Measurements from ENCODE around the gene VMP1. TPM values are rescaled to one million over a fixed set of nuclear protein-coding genes. Genes with fewer than 3 reads are reported as not detected.

VMP1 gene
- total and polyA plus RNA-seq, 4 donors: 92.5 to 249 (median 157) TPM

GRCh38 chr17:59698143-59698542 lies 9.3 kb upstream of the VMP1 start:
- no peak for DNase-seq
- Histone ChIP-seq H3K9me3 (ENCODE audit: control insufficient read depth in 4 of 4, insufficient read depth in 3 of 4, low read length in 3 of 4) (peaks cover 0 to 1% (median 0%) of the 10 kb centered on the region in 4 donors), H3K4me1 (ENCODE audit: control insufficient read depth in 5 of 5, insufficient read depth in 5 of 5, low read length in 5 of 5) (no peaks in the 10 kb centered on the region), H3K4me3 (no peak overlapping the region), H3K27me3 (ENCODE audit: control insufficient read depth in 3 of 3, insufficient read depth in 3 of 3, low read length in 2 of 3) (no peaks in the 10 kb centered on the region), H3K36me3 (ENCODE audit: control insufficient read depth in 4 of 4, insufficient read depth in 4 of 4, low read length in 4 of 4) (peaks cover 18 to 54% (median 39%) of the 10 kb centered on the region in 4 donors), H3K9ac (ENCODE audit: insufficient read depth in 1 of 2, low read length in 2 of 2) (no peak overlapping the region), H3K27ac (ENCODE audit: low read depth in 1 of 2, low read length in 1 of 2) (no peak overlapping the region)
- 86 to 89% methylated on average over 4 of the region's 4 CpGs for WGBS, 2 donors
- ATAC-seq (ENCODE audit: insufficient read depth, low FRiP score): no peak
- no peak for TF ChIP-seq CTCF (IDR thresholded peaks at IDR 0.05; ENCODE audit: control extremely low read depth, extremely low read depth)

GRCh38 chr17:59699218-59699617 lies 8.2 kb upstream of the VMP1 start:
- WGBS, 2 donors: 97% methylated on average over 7 of the region's 7 CpGs
- H3K9ac ChIP-seq (ENCODE audit: insufficient read depth in 1 of 2, low read length in 2 of 2): no peak overlapping the region
- peaks cover 15 to 46% (median 33%) of the 10 kb centered on the region in 4 donors for H3K36me3 ChIP-seq (ENCODE audit: control insufficient read depth in 4 of 4, insufficient read depth in 4 of 4, low read length in 4 of 4)
- H3K9me3 ChIP-seq (ENCODE audit: control insufficient read depth in 4 of 4, insufficient read depth in 3 of 4, low read length in 3 of 4): peaks cover 0 to 1% (median 0%) of the 10 kb centered on the region in 4 donors
- H3K27ac ChIP-seq (ENCODE audit: low read depth in 1 of 2, low read length in 1 of 2): no peak overlapping the region
- H3K4me3 ChIP-seq: no peak overlapping the region
- ATAC-seq (ENCODE audit: insufficient read depth, low FRiP score): no peak
- DNase-seq: no peak
- H3K27me3 ChIP-seq (ENCODE audit: control insufficient read depth in 3 of 3, insufficient read depth in 3 of 3, low read length in 2 of 3): no peaks in the 10 kb centered on the region
- no peaks in the 10 kb centered on the region for H3K4me1 ChIP-seq (ENCODE audit: control insufficient read depth in 5 of 5, insufficient read depth in 5 of 5, low read length in 5 of 5)
- TF ChIP-seq CTCF (IDR thresholded peaks at IDR 0.05; ENCODE audit: control extremely low read depth, extremely low read depth): no peak

GRCh38 chr17:59699786-59700185 lies 7.7 kb upstream of the VMP1 start:
- no peak overlapping the region for H3K27ac ChIP-seq (ENCODE audit: low read depth in 1 of 2, low read length in 1 of 2)
- H3K9me3 ChIP-seq (ENCODE audit: control insufficient read depth in 4 of 4, insufficient read depth in 3 of 4, low read length in 3 of 4): peaks cover 0 to 1% (median 0%) of the 10 kb centered on the region in 4 donors
- no peaks in the 10 kb centered on the region for H3K4me1 ChIP-seq (ENCODE audit: control insufficient read depth in 5 of 5, insufficient read depth in 5 of 5, low read length in 5 of 5)
- ATAC-seq (ENCODE audit: insufficient read depth, low FRiP score) (no peak), DNase-seq (no peak)
- WGBS, 2 donors: 94 to 96% methylated on average over 6 of the region's 6 CpGs
- no peaks in the 10 kb centered on the region for H3K27me3 ChIP-seq (ENCODE audit: control insufficient read depth in 3 of 3, insufficient read depth in 3 of 3, low read length in 2 of 3)
- H3K36me3 ChIP-seq (ENCODE audit: control insufficient read depth in 4 of 4, insufficient read depth in 4 of 4, low read length in 4 of 4): peaks cover 15 to 43% (median 32%) of the 10 kb centered on the region in 4 donors
- H3K9ac ChIP-seq (ENCODE audit: insufficient read depth in 1 of 2, low read length in 2 of 2): no peak overlapping the region
- TF ChIP-seq CTCF (IDR thresholded peaks at IDR 0.05; ENCODE audit: control extremely low read depth, extremely low read depth): no peak
- H3K4me3 ChIP-seq: no peak overlapping the region

GRCh38 chr17:59702304-59702703 lies 5.2 kb upstream of the VMP1 start:
- ATAC-seq (ENCODE audit: insufficient read depth, low FRiP score): no peak
- WGBS, 2 donors: 97% methylated on average over 7 of the region's 7 CpGs
- no peak for TF ChIP-seq CTCF (IDR thresholded peaks at IDR 0.05; ENCODE audit: control extremely low read depth, extremely low read depth)
- no peak overlapping the region for H3K4me3 ChIP-seq
- H3K36me3 ChIP-seq (ENCODE audit: control insufficient read depth in 4 of 4, insufficient read depth in 4 of 4, low read length in 4 of 4): peaks cover 13 to 23% (median 19%) of the 10 kb centered on the region in 4 donors
- no peak overlapping the region for H3K27ac ChIP-seq (ENCODE audit: low read depth in 1 of 2, low read length in 1 of 2)
- no peak overlapping the region for H3K9ac ChIP-seq (ENCODE audit: insufficient read depth in 1 of 2, low read length in 2 of 2)
- peaks cover 4 to 10% (median 6%) of the 10 kb centered on the region in 5 donors for H3K4me1 ChIP-seq (ENCODE audit: control insufficient read depth in 5 of 5, insufficient read depth in 5 of 5, low read length in 5 of 5)
- peaks cover 0 to 1% (median 0%) of the 10 kb centered on the region in 4 donors for H3K9me3 ChIP-seq (ENCODE audit: control insufficient read depth in 4 of 4, insufficient read depth in 3 of 4, low read length in 3 of 4)
- DNase-seq: no peak
- H3K27me3 ChIP-seq (ENCODE audit: control insufficient read depth in 3 of 3, insufficient read depth in 3 of 3, low read length in 2 of 3): no peaks in the 10 kb centered on the region

Data from lung (tissue), 12 donors.